Epithelial cell of proximal tubule (primary cell): Measurements from ENCODE around the gene SLC12A7. TPM values are rescaled to one million over a fixed set of nuclear protein-coding genes. Genes with fewer than 3 reads are reported as not detected.
"Not testable (repeated sequence)": the region's sequence is repeated elsewhere in the genome, so short reads cannot be mapped to it uniquely, and the experiment has no call there.

Experiments used
- DNase-seq: peaks from one replicate; pipeline ENCODE4 v3.0.0-alpha.2; 2011; ENCODE audit warnings: low read depth
- H3K4me3 ChIP-seq: 2 replicates; pipeline ENCODE4 v1.5.1; 2011; ENCODE audit warnings: low read depth, mild to moderate bottlenecking, low read length
- CTCF ChIP-seq: conservative IDR thresholded peaks from 2 replicates; pipeline ENCODE4 v1.5.1; 2012; ENCODE audit warnings: low read depth, mild to moderate bottlenecking, low read length
- total RNA-seq: library from RNA; depleted of rRNA; stranded (reverse); fragments of >200 nt; gene quantifications from 2 replicates; pipeline ENCODE4 v1.2.3, GENCODE V29; 2015

Gene SLC12A7
- total RNA-seq, 1 donor from 2014 or later, result 32.8 TPM

- DNase-seq, result no peak
- no peak for TF ChIP-seq CTCF
- peak overlapping the region; percentile 16 for H3K4me3 ChIP-seq
Measured at GRCh38 chr5:1098986-1099597, 12.8 kb downstream of the SLC12A7 start.

- not testable (repeated sequence) for DNase-seq, H3K4me3 ChIP-seq
Measured at GRCh38 chr5:1097988-1098385, 13.9 kb downstream of the SLC12A7 start.

- no peak overlapping the region for H3K4me3 ChIP-seq
- DNase-seq, result no peak
- no peak for TF ChIP-seq CTCF
Measured at GRCh38 chr5:1097381-1097987, 14.4 kb downstream of the SLC12A7 start.

GRCh38 chr5:1096838-1097237 is 15.0 kb downstream of the SLC12A7 start:
- no peak for DNase-seq
- no peak for TF ChIP-seq CTCF
- H3K4me3 ChIP-seq, result no peak overlapping the region

DNA sequence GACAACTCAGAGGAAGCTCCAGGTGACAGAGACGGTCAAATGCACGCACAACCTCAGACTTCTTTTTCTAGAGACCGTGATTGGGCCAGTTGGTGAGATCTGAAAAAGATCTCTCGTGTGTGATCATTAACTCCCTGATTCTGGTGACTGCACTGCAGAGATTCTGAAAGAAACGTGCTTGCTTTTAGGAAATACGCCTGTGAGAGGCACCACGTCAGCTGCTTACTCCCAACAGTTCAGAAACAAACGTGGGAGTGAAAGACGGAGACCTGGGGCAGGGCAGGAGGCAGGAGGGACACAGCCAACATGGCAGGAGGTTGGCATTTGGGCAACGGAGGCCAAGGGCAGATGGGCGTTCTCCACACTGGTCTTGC is 15.9 kb downstream of the SLC12A7 start:
- no peak for DNase-seq
- no peak for TF ChIP-seq CTCF
- H3K4me3 ChIP-seq, result no peak overlapping the region

GRCh38 chr5:1095302-1095989 is 16.4 kb downstream of the SLC12A7 start:
- no peak for DNase-seq
- H3K4me3 ChIP-seq, result no peak overlapping the region
- TF ChIP-seq CTCF, result no peak

- no peak for TF ChIP-seq CTCF
- DNase-seq, result no peak
- no peak overlapping the region for H3K4me3 ChIP-seq
Measured at GRCh38 chr5:1094670-1095190, 17.1 kb downstream of the SLC12A7 start.
